ENCODE results near the gene VPS45.

Gene VPS45

DNA sequence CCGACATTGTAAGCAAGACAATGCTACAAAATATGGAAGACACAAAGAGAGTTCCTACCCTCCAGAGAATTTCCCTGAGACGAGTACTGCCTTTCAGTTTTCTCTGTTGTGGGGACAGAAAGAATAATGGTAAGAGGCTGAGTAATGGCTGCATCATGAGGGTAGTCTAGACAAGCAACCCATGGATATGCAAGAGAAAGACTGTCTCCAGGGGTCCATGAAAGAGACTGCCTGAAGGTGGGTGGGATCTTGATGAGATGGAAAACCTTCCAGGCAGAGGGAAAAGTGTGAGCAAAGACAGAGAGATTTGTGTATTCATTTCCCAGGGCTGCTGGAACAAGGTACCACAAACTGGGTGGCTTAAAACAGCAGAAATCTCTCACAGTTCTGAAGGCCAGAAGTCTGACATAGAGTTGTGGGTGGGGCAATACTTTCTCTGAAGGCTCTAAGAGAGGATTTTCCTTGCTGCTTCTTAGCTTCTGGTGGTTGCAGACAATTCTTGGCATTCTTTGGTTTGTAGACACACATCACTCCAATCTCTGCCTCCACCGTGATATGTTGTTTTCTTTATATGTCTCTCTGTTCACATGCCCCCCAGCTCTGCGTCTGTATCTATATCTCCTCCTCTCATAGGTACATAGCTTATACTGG is 126.9 kb downstream of the VPS45 start:
- H3K4me2 ChIP-seq, result no peak overlapping the region
- H3K9me3 ChIP-seq (replicated peaks in 1 of 11), result no peaks in the 10 kb centered on the region
- H3K27me3 ChIP-seq, result no peaks in the 10 kb centered on the region
- H3K9ac ChIP-seq, result no peak overlapping the region
- no peaks in the 10 kb centered on the region for H3K4me1 ChIP-seq
- no peak overlapping the region for H3K27ac ChIP-seq
- no peaks in the 10 kb centered on the region for H4K20me1 ChIP-seq
- H3K4me3 ChIP-seq, result no peak overlapping the region
- no peaks in the 10 kb centered on the region for H3K36me3 ChIP-seq
- TF ChIP-seq Cebpa-rat (IDR thresholded peaks at IDR 0.05), result no peak
